OCI-LY7 (cell line): ENCODE results near the gene GNG7. TPM values are rescaled to one million over a fixed set of nuclear protein-coding genes. Genes with fewer than 3 reads are reported as not detected.

Source experiments
- BruUV-seq: library from RNA; stranded (reverse); fragments of 400-500 nt; replicated peaks from 2 replicates; lab custom pipeline; 2021; lab: Mats Ljungman, UMichigan
- CTCF ChIA-PET: fragments of 300-600 bp; sonication (Branson Sonifier 250); formaldehyde crosslinking; loops from one replicate; lab custom pipeline; 2022; ENCODE audit warnings: antibody characterized with exemption; ENCODE audit not compliant: unreplicated experiment; lab: Charles Lee
- POLR2A ChIA-PET: fragments of 300-600 bp; sonication (Branson Sonifier 250); formaldehyde crosslinking; loops from one replicate; lab custom pipeline; 2022; ENCODE audit warnings: antibody characterized with exemption; lab: Charles Lee
- DNase-seq: peaks from one replicate; pipeline ENCODE4 v3.0.0-alpha.2; 2015; ENCODE audit warnings: low spot score
- H2AFZ ChIP-seq: fragments of 200-600 bp; sonication (generic), shearing (Covaris generic); 2 replicates; pipeline ENCODE4 v1.6.1; 2014; ENCODE audit warnings: mild to moderate bottlenecking, antibody characterized with exemption, low read length, moderate library complexity
- H3K27ac ChIP-seq: fragments of 200-600 bp; sonication (generic); 2 replicates; pipeline ENCODE4 v1.5.1; 2014; ENCODE audit warnings: mixed run types, low read depth, mild to moderate bottlenecking, moderate library complexity, low read length, inconsistent platforms; ENCODE audit not compliant: poor library complexity, severe bottlenecking
- H3K36me3 ChIP-seq: fragments of 200-600 bp; sonication (generic); 2 replicates; pipeline ENCODE4 v1.6.1; 2014; ENCODE audit warnings: mild to moderate bottlenecking, antibody characterized with exemption, low read length, moderate library complexity, mixed read lengths; ENCODE audit not compliant: insufficient read depth
- H3K4me1 ChIP-seq: fragments of 200-600 bp; sonication (generic); 2 replicates; pipeline ENCODE4 v1.5.1; 2014; ENCODE audit warnings: mild to moderate bottlenecking, low read length; ENCODE audit not compliant: insufficient read depth, poor library complexity, severe bottlenecking
- H3K4me2 ChIP-seq: fragments of 200-600 bp; sonication (generic); 2 replicates; pipeline ENCODE4 v1.6.1; 2014; ENCODE audit warnings: mild to moderate bottlenecking, low read length
- H3K4me3 ChIP-seq: fragments of 200-600 bp; sonication (generic); 2 replicates; pipeline ENCODE4 v1.5.1; 2014; ENCODE audit warnings: mild to moderate bottlenecking, low read depth, low read length; ENCODE audit not compliant: poor library complexity, severe bottlenecking
- H3K79me2 ChIP-seq: fragments of 200-600 bp; sonication (generic); 2 replicates; pipeline ENCODE4 v1.6.1; 2016; ENCODE audit warnings: low read depth, mild to moderate bottlenecking, low read length, moderate library complexity, mixed read lengths; ENCODE audit not compliant: insufficient read depth
- H3K9me2 ChIP-seq: fragments of 200-600 bp; sonication (generic); 2 replicates; pipeline ENCODE4 v1.6.1; 2016; ENCODE audit warnings: mild to moderate bottlenecking, low read length, mixed read lengths; ENCODE audit not compliant: insufficient read depth
- H3K9me3 ChIP-seq: fragments of 200-600 bp; sonication (generic); 2 replicates; pipeline ENCODE4 v1.6.1; 2014; ENCODE audit warnings: mild to moderate bottlenecking, mixed run types, low read length, mixed read lengths
- H4K20me1 ChIP-seq: fragments of 200-600 bp; sonication (generic); 2 replicates; pipeline ENCODE4 v1.6.1; 2014; ENCODE audit warnings: mild to moderate bottlenecking, antibody characterized with exemption, low read length, moderate library complexity, mixed read lengths; ENCODE audit not compliant: insufficient read depth
- CTCF ChIP-seq: fragments of 200-600 bp; sonication (generic); conservative IDR thresholded peaks from 2 replicates; pipeline ENCODE4 v1.5.1; 2014; ENCODE audit warnings: mild to moderate bottlenecking, antibody characterized with exemption, low read length, moderate library complexity, mixed read lengths
- EZH2phosphoT487 ChIP-seq: fragments of 200-600 bp; sonication (generic); IDR thresholded peaks from 2 replicates; pipeline ENCODE4 v1.6.1; 2018; ENCODE audit warnings: low read depth, borderline replicate concordance, mild to moderate bottlenecking, mixed run types, antibody characterized with exemption, low read length, moderate library complexity, mixed read lengths
- intact Hi-C: fragments of 100-400 bp; cut with micrococcal nuclease; formaldehyde crosslinking; loops from one replicate; pipeline ENCODE4 v1.10.0; 2022; ENCODE audit not compliant: unreplicated experiment
- total RNA-seq, 2 experiments: library from RNA; depleted of rRNA in 1 of 2; stranded (reverse); fragments of >200 nt in 1 of 2; shearing (Covaris generic) in 1 of 2; gene quantifications; 2 replicates each; pipeline ENCODE4 v1.2.3, GENCODE V29; 2014 to 2022

Gene GNG7
- total RNA-seq, 2 experiments from 2014 or later: 13.9 to 15.3 TPM

GRCh38 chr19:2542341-2543069, 160.0 kb downstream of the GNG7 start:
- TF ChIP-seq EZH2phosphoT487 (no peak), CTCF (no peak)
- H2AFZ ChIP-seq: no peak overlapping the region
- no peaks in the 10 kb centered on the region for H3K9me3 ChIP-seq
- no peak overlapping the region for H3K27ac ChIP-seq
- ChIA-PET CTCF (no interaction called here), POLR2A (interaction anchor here (0.5 kb wide), 1 partner anchor 11 kb away, joined by 3 read pairs; no protein-coding TSS in a partner anchor)
- no peaks in the 10 kb centered on the region for H4K20me1 ChIP-seq
- H3K79me2 ChIP-seq: no peaks in the 10 kb centered on the region
- H3K4me3 ChIP-seq: no peak overlapping the region
- H3K36me3 ChIP-seq: no peaks in the 10 kb centered on the region
- H3K4me1 ChIP-seq: peaks cover 25% of the 10 kb centered on the region
- DNase-seq: no peak
- H3K4me2 ChIP-seq: no peak overlapping the region
- BruUV-seq: no TSS peak
- H3K9me2 ChIP-seq: no peaks in the 10 kb centered on the region
- intact Hi-C loops: no loop called here

- no peaks in the 10 kb centered on the region for H3K9me2 ChIP-seq
- no TSS peak for BruUV-seq
- H3K4me2 ChIP-seq: no peak overlapping the region
- H3K4me3 ChIP-seq: no peak overlapping the region
- ChIA-PET POLR2A (no interaction called here), CTCF (no interaction called here)
- no peak for DNase-seq
- no peaks in the 10 kb centered on the region for H3K9me3 ChIP-seq
- H4K20me1 ChIP-seq: no peaks in the 10 kb centered on the region
- no peak overlapping the region for H3K27ac ChIP-seq
- no peaks in the 10 kb centered on the region for H3K36me3 ChIP-seq
- H3K79me2 ChIP-seq: no peaks in the 10 kb centered on the region
- no peak overlapping the region for H2AFZ ChIP-seq
- no peak for TF ChIP-seq CTCF
- TF ChIP-seq EZH2phosphoT487: no peak
- peaks cover 25% of the 10 kb centered on the region for H3K4me1 ChIP-seq
- intact Hi-C loops: no loop called here
Observed at GRCh38 chr19:2540646-2541454, 161.6 kb downstream of the GNG7 start.

- POLR2A ChIA-PET: no interaction called here
- peaks cover 23% of the 10 kb centered on the region for H3K4me1 ChIP-seq
- H3K27ac ChIP-seq: no peak overlapping the region
- no TSS peak for BruUV-seq
- TF ChIP-seq CTCF (no peak), EZH2phosphoT487 (no peak)
- CTCF ChIA-PET: no interaction called here
- no peaks in the 10 kb centered on the region for H3K36me3 ChIP-seq
- H3K4me2 ChIP-seq: no peak overlapping the region
- no peaks in the 10 kb centered on the region for H3K9me3 ChIP-seq
- H4K20me1 ChIP-seq: no peaks in the 10 kb centered on the region
- H3K4me3 ChIP-seq: no peak overlapping the region
- no peak overlapping the region for H2AFZ ChIP-seq
- H3K9me2 ChIP-seq: no peaks in the 10 kb centered on the region
- intact Hi-C loops: no loop called here
- DNase-seq: no peak
- no peaks in the 10 kb centered on the region for H3K79me2 ChIP-seq
Observed at GRCh38 chr19:2540251-2540645, 162.2 kb downstream of the GNG7 start.
